Endodermal cell (in vitro differentiated cells): Measurements from ENCODE around the gene ART1. TPM values are rescaled to one million over a fixed set of nuclear protein-coding genes. Genes with fewer than 3 reads are reported as not detected.

ENCODE experiments used
- DNase-seq: peaks from one replicate; pipeline ENCODE4 v3.0.0-alpha.2; 2017
- H3K27ac ChIP-seq: 2 replicates; pipeline ENCODE4 v1.5.1; 2013; ENCODE audit warnings: mild to moderate bottlenecking, low read depth, low read length, moderate library complexity
- H3K27me3 ChIP-seq: 2 replicates; pipeline ENCODE4 v1.6.1; 2013; ENCODE audit warnings: mild to moderate bottlenecking, low read length, moderate library complexity; ENCODE audit not compliant: insufficient read depth, control insufficient read depth, poor library complexity, severe bottlenecking
- H3K36me3 ChIP-seq: 2 replicates; pipeline ENCODE4 v1.7.0; 2013; ENCODE audit warnings: mild to moderate bottlenecking, low read length, moderate library complexity; ENCODE audit not compliant: control insufficient read depth, insufficient read depth
- H3K4me1 ChIP-seq: one replicate; pipeline ENCODE4 v1.7.0; 2013; ENCODE audit warnings: low read length; ENCODE audit not compliant: control insufficient read depth, insufficient read depth
- H3K4me3 ChIP-seq: 2 replicates; pipeline ENCODE4 v1.5.1; 2013; ENCODE audit warnings: mild to moderate bottlenecking, low read length, moderate library complexity
- H3K9ac ChIP-seq: 2 replicates; pipeline ENCODE4 v1.6.1; 2013; ENCODE audit warnings: mild to moderate bottlenecking, low read length, moderate library complexity; ENCODE audit not compliant: poor library complexity, severe bottlenecking; ENCODE audit errors: extremely low read depth
- H3K9me3 ChIP-seq: 2 replicates; pipeline ENCODE4 v1.6.1; 2013; ENCODE audit warnings: mild to moderate bottlenecking, low read length, moderate library complexity; ENCODE audit not compliant: control insufficient read depth
- H3K27ac Mint-ChIP-seq: 2 replicates; pipeline ENCODE4 v1.8.0; 2020; ENCODE audit warnings: mixed read lengths
- H3K27me3 Mint-ChIP-seq: 2 replicates; pipeline ENCODE4 v1.8.0; 2021; ENCODE audit warnings: mild to moderate bottlenecking, mixed read lengths; ENCODE audit not compliant: insufficient read depth
- H3K36me3 Mint-ChIP-seq: 2 replicates; pipeline ENCODE4 v1.8.0; 2020; ENCODE audit warnings: low read depth, mixed read lengths
- H3K4me1 Mint-ChIP-seq: 2 replicates; pipeline ENCODE4 v1.8.0; 2020; ENCODE audit warnings: mixed read lengths
- H3K4me3 Mint-ChIP-seq: 2 replicates; pipeline ENCODE4 v1.8.0; 2020; ENCODE audit warnings: mild to moderate bottlenecking, moderate library complexity, mixed read lengths
- H3K9me3 Mint-ChIP-seq: 2 replicates; pipeline ENCODE4 v1.8.0; 2020; ENCODE audit warnings: mild to moderate bottlenecking, mixed read lengths
- CTCF ChIP-seq: fragments of 200-600 bp; sonication (generic); conservative IDR thresholded peaks from 2 replicates; pipeline ENCODE4 v1.5.0; 2021; ENCODE audit warnings: antibody characterized with exemption, mild to moderate bottlenecking
- WGBS, 2 experiments: methylation state at CpG; one replicate each; pipeline versions ENCODE4 v1.1.5 to v1.1.7; 2013; ENCODE audit warnings: missing lambda C conversion rate in 2 of 2, mixed read lengths in 1 of 2; ENCODE audit not compliant: insufficient coverage in 1 of 2, insufficient read length in 1 of 2; 5-methylcytosine and 5-hydroxymethylcytosine counted together
- total RNA-seq, 2 donors: library from RNA; stranded (reverse); fragmentation: NEBNext Ultra II Directional in 1 of 2; extraction: Animal tissue kit (Norgen Biotek cat#: 25700) in 1 of 2; gene quantifications; 2 replicates in 1 of 2; 3 replicates in 1 of 2; pipeline ENCODE4 v1.2.1, GENCODE V29; 2021

The ART1 gene
- total RNA-seq, 2 donors from 2014 or later = not detected

- H3K27me3 ChIP-seq = no peaks in the 10 kb centered on the region
- no peak overlapping the region for H3K4me3 ChIP-seq
- no peaks in the 10 kb centered on the region for H3K9me3 ChIP-seq
- peaks cover 28% of the 10 kb centered on the region for H3K36me3 ChIP-seq
- no peak overlapping the region for H3K27ac ChIP-seq
- no peak for TF ChIP-seq CTCF
- Mint-ChIP-seq H3K9me3 (no peaks in the 10 kb centered on the region), H3K36me3 (peaks cover 33% of the 10 kb centered on the region), H3K27me3 (no peaks in the 10 kb centered on the region), H3K4me3 (no peak overlapping the region), H3K4me1 (peaks cover 18% of the 10 kb centered on the region), H3K27ac (no peak overlapping the region)
- WGBS, 2 experiments = 97 to 98% methylated on average over 83 to 89 of the region's 89 CpGs
- no peak overlapping the region for H3K9ac ChIP-seq
- peaks cover 5% of the 10 kb centered on the region for H3K4me1 ChIP-seq
- no peak for DNase-seq
Measured at GRCh38 chr11:3667149-3668035, 22.5 kb downstream of the ART1 start.

GRCh38 chr11:3669128-3669527, 24.2 kb downstream of the ART1 start:
- H3K27me3 ChIP-seq = no peaks in the 10 kb centered on the region
- no peaks in the 10 kb centered on the region for H3K27me3 Mint-ChIP-seq
- H3K9me3 Mint-ChIP-seq = no peaks in the 10 kb centered on the region
- H3K36me3 Mint-ChIP-seq = peaks cover 39% of the 10 kb centered on the region
- no peak overlapping the region for H3K27ac Mint-ChIP-seq
- no peak overlapping the region for H3K9ac ChIP-seq
- H3K4me1 Mint-ChIP-seq = peaks cover 24% of the 10 kb centered on the region
- no peak overlapping the region for H3K4me3 ChIP-seq
- TF ChIP-seq CTCF = no peak
- 93 to 100% methylated on average over 1 to 7 of the region's 7 CpGs for WGBS, 2 experiments
- H3K4me3 Mint-ChIP-seq = no peak overlapping the region
- H3K36me3 ChIP-seq = peaks cover 45% of the 10 kb centered on the region
- H3K27ac ChIP-seq = no peak overlapping the region
- no peaks in the 10 kb centered on the region for H3K9me3 ChIP-seq
- DNase-seq = no peak
- H3K4me1 ChIP-seq = peaks cover 5% of the 10 kb centered on the region

GRCh38 chr11:3669742-3670183, 24.8 kb downstream of the ART1 start:
- no peaks in the 10 kb centered on the region for H3K27me3 Mint-ChIP-seq
- H3K27ac ChIP-seq = no peak overlapping the region
- peaks cover 27% of the 10 kb centered on the region for H3K4me1 Mint-ChIP-seq
- WGBS, 2 experiments = 94 to 100% methylated on average over 2 to 5 of the region's 5 CpGs
- H3K9me3 Mint-ChIP-seq = no peaks in the 10 kb centered on the region
- no peaks in the 10 kb centered on the region for H3K9me3 ChIP-seq
- peaks cover 5% of the 10 kb centered on the region for H3K4me1 ChIP-seq
- TF ChIP-seq CTCF = no peak
- no peak overlapping the region for H3K4me3 Mint-ChIP-seq
- H3K9ac ChIP-seq = no peak overlapping the region
- no peak overlapping the region for H3K27ac Mint-ChIP-seq
- no peak overlapping the region for H3K4me3 ChIP-seq
- H3K36me3 Mint-ChIP-seq = peaks cover 45% of the 10 kb centered on the region
- H3K36me3 ChIP-seq = peaks cover 52% of the 10 kb centered on the region
- DNase-seq = no peak
- no peaks in the 10 kb centered on the region for H3K27me3 ChIP-seq
